Heart right ventricle (tissue), 16 donors: ENCODE results near the gene IL6ST. TPM values are rescaled to one million over a fixed set of nuclear protein-coding genes. Genes with fewer than 3 reads are reported as not detected.

ENCODE experiments used
- ATAC-seq, 8 donors: fragments of 200-7000 bp; cut with Tn5 transposase; one replicate each; pipeline ENCODE4 v1.9.1; 2020; ENCODE audit warnings: mild to moderate bottlenecking in 8 of 8, moderate library complexity in 8 of 8, moderate number of reproducible peaks in 1 of 8
- DNase-seq, 2 donors: peaks; one replicate each; pipeline ENCODE4 v3.0.0-alpha.2; 2020
- H3K27ac ChIP-seq, 10 donors: fragments of 200-600 bp; sonication (generic) in 2 of 10; one replicate each; pipeline versions ENCODE4 v1.5.0 to v1.8.0; 2020 to 2022; ENCODE audit warnings: mild to moderate bottlenecking in 3 of 10
- H3K27me3 ChIP-seq, 7 donors: fragments of 200-600 bp; one replicate each; pipeline ENCODE4 v1.8.0; 2021 to 2022; ENCODE audit warnings: mild to moderate bottlenecking in 2 of 7
- H3K36me3 ChIP-seq, 9 donors: fragments of 200-600 bp; sonication (generic) in 1 of 9; one replicate each; pipeline versions ENCODE4 v1.5.0 to v1.8.0; 2020 to 2022; ENCODE audit warnings: mild to moderate bottlenecking in 2 of 9
- H3K4me1 ChIP-seq, 9 donors: fragments of 200-600 bp; sonication (generic) in 1 of 9; one replicate each; pipeline versions ENCODE4 v1.5.0 to v1.8.0; 2020 to 2022; ENCODE audit warnings: mild to moderate bottlenecking in 4 of 9
- H3K4me3 ChIP-seq, 10 donors: fragments of 200-600 bp; sonication (generic) in 2 of 10; one replicate each; pipeline versions ENCODE4 v1.5.0 to v1.8.0; 2020 to 2022; ENCODE audit warnings: mild to moderate bottlenecking in 7 of 10, moderate library complexity in 2 of 10
- H3K9me3 ChIP-seq, 11 donors: fragments of 200-600 bp in 10 of 11; sonication (generic) in 2 of 11; one replicate each; pipeline versions ENCODE4 v1.5.0 to v1.8.0; 2013 to 2022; ENCODE audit warnings: mild to moderate bottlenecking in 2 of 11, control low read depth in 1 of 11, moderate library complexity in 1 of 11
- WGBS, 2 donors: extraction: QIAGEN DNeasy Blood & Tissue Kit; methylation state at CpG; one replicate each; pipeline ENCODE4 v1.1.7; 2013; ENCODE audit warnings: inconsistent platforms in 1 of 2; 5-methylcytosine and 5-hydroxymethylcytosine counted together
- intact Hi-C, 10 donors: fragments of 100-400 bp; cut with DNase I; formaldehyde crosslinking; loops; one replicate each; pipeline versions ENCODE4 v1.11.1 to v1.14.2; 2022
- polyA plus RNA-seq, 2 donors: library from polyadenylated mRNA; stranded (reverse); fragments of 200-250 nt; gene quantifications; one replicate each; pipeline ENCODE4 v1.2.3, GENCODE V29; 2013
- total RNA-seq, 10 donors: library from RNA; stranded (reverse); fragmentation: NEBNext Ultra II Directional in 3 of 10; extraction: Animal tissue kit (Norgen Biotek cat#: 25700) in 3 of 10; gene quantifications; one replicate each; pipeline versions ENCODE4 v1.2.1 to v1.2.4, GENCODE V29; 2021 to 2023
- TF ChIP-seq, protein P1 (sequence below), 9 donors: fragments of 200-600 bp; sonication (generic) in 2 of 9; IDR thresholded peaks; one replicate each; pipeline versions ENCODE4 v1.5.0 to v1.8.0; 2021 to 2022; ENCODE audit warnings: antibody characterized with exemption in 9 of 9, mild to moderate bottlenecking in 5 of 9, moderate library complexity in 1 of 9
- donor health status: Arrhythmogenic right ventricular cardiomyopathy.
- donor health status: ischemic (EF 13 %, LVEDD 7.1; RV severe dilation, severe dysfunction).
- donor health status: healthy with polysubstance abuse.
- donor health status: DM: no; HTN: yes; CAD: no.
- donor health status: DM: no; HTN: no; CAD: no.
- donor health status: ischemic (EF 25% LVEDD 6.9; RV normal size, moderate dysfunction).
- donor health status: ischemic (EF 25% LVEDD 5.7; RV mildly dilated, moderate dysfunction).
- donor health status: healthy.
- donor health status: DM: yes; HTN: yes; CAD: no.
- donor health status: Ischemic cardiomyopathy.
- donor health status: ischemic (EF 35%, LVEDD 5.7; RV mildly dilated, moderate dysfunction).
- donor health status: nonischemic (EF 11% LVEDD 7.7; RV severe dilation, severe dysfunction).
- donor health status: DM: yes; HTN: yes; CAD: no.
- donor health status: PGD.
- donor health status: ischemic (EF 29% LVEDD 5.4; RV normal size, mild dysfunction).
- donor health status: nonischemic (EF 23%, LVEDD 6.1; RV moderate dilation, normal function).

Gene IL6ST
- total and polyA plus RNA-seq, 12 donors = 23.7 to 190 (median 134) TPM

DNA sequence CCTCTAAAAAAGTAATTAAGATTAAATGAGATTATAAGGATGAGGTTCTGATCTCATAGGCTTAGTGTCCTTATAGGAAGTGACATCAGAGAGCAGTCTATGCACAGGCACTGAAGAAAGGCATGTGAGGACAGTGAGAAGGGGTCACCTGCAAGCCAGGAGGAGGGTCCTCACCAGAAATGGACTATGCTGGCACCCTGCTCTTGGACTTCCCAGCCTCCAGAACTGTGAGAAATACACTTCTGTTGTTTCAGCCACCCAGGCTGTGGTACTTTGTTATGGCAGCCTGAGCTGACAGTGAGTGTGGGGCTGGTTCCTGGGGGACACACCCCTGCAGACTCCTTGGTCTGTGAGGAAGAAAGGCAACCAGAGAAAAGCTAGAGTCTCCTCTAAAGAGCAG is 34.7 kb upstream of the IL6ST start:
- H3K4me3 ChIP-seq = no peak overlapping the region
- TF ChIP-seq, protein P1, sequence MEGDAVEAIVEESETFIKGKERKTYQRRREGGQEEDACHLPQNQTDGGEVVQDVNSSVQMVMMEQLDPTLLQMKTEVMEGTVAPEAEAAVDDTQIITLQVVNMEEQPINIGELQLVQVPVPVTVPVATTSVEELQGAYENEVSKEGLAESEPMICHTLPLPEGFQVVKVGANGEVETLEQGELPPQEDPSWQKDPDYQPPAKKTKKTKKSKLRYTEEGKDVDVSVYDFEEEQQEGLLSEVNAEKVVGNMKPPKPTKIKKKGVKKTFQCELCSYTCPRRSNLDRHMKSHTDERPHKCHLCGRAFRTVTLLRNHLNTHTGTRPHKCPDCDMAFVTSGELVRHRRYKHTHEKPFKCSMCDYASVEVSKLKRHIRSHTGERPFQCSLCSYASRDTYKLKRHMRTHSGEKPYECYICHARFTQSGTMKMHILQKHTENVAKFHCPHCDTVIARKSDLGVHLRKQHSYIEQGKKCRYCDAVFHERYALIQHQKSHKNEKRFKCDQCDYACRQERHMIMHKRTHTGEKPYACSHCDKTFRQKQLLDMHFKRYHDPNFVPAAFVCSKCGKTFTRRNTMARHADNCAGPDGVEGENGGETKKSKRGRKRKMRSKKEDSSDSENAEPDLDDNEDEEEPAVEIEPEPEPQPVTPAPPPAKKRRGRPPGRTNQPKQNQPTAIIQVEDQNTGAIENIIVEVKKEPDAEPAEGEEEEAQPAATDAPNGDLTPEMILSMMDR (IDR thresholded peaks at IDR 0.05) = no peak
- H3K36me3 ChIP-seq = no peaks in the 10 kb centered on the region
- H3K27ac ChIP-seq = no peak overlapping the region
- no peaks in the 10 kb centered on the region for H3K27me3 ChIP-seq
- no peak for DNase-seq
- intact Hi-C loops = no loop called here
- no peaks in the 10 kb centered on the region for H3K9me3 ChIP-seq
- ATAC-seq = no peak
- H3K4me1 ChIP-seq = peaks cover 0 to 11% (median 0%) of the 10 kb centered on the region in 9 donors

DNA sequence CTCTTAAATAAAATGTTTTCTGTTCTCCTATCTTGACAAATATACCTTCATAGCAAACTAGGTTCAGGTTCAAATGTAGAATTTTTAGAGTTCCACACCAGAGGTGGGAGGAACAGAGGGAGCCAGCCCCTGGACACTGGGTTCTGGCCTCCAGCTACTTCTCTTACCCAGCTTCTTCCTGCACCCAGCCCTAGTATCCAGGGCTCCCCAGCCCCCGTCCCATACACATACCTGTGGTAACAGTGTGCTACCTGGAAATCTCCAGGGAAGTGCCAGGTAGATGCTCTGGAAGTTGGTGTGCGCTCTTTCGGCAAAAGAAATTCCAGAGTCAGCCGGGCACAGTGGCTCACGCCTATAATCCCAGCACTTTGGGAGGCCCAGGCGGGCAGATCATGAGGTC is 33.9 kb upstream of the IL6ST start:
- H3K4me3 ChIP-seq = no peak overlapping the region
- DNase-seq (no peak), ATAC-seq (no peak)
- no peaks in the 10 kb centered on the region for H3K36me3 ChIP-seq
- no peak overlapping the region for H3K27ac ChIP-seq
- intact Hi-C loops = no loop called here
- H3K27me3 ChIP-seq = no peaks in the 10 kb centered on the region
- TF ChIP-seq, protein P1 (IDR thresholded peaks at IDR 0.05) = no peak
- no peaks in the 10 kb centered on the region for H3K9me3 ChIP-seq
- H3K4me1 ChIP-seq = peaks cover 0 to 11% (median 0%) of the 10 kb centered on the region in 9 donors
- 96 to 97% methylated on average over 6 of the region's 6 CpGs for WGBS, 2 donors

DNA sequence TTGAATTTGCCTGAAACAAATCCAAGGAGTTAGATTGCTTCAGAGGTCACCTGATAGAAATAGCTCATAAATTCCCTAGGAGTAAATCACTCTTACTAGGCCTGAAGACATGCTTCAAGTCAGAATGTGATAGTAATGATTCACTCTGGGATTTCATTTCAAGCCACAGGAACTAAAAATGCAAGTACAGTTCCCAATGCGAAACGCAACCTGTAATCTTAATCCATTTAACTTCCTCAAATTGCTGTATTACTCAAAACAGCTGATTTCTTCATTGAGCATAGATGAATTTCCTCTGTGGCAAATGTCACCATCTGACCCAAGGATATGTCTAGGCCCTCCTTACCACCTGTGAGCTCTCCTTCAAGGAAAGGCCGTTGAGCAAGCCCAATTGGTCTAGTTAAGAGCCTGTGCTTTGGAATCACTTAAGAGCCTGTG is 32.1 kb upstream of the IL6ST start:
- Histone ChIP-seq H3K4me1 (peaks cover 0 to 11% (median 0%) of the 10 kb centered on the region in 9 donors), H3K27me3 (no peaks in the 10 kb centered on the region), H3K4me3 (no peak overlapping the region), H3K9me3 (no peaks in the 10 kb centered on the region), H3K27ac (no peak overlapping the region), H3K36me3 (no peaks in the 10 kb centered on the region)
- intact Hi-C loops = no loop called here
- WGBS, 2 donors = 67 to 74% methylated on average over 3 of the region's 3 CpGs
- TF ChIP-seq, protein P1 (IDR thresholded peaks at IDR 0.05) = no peak
- ATAC-seq (no peak), DNase-seq (no peak)

DNA sequence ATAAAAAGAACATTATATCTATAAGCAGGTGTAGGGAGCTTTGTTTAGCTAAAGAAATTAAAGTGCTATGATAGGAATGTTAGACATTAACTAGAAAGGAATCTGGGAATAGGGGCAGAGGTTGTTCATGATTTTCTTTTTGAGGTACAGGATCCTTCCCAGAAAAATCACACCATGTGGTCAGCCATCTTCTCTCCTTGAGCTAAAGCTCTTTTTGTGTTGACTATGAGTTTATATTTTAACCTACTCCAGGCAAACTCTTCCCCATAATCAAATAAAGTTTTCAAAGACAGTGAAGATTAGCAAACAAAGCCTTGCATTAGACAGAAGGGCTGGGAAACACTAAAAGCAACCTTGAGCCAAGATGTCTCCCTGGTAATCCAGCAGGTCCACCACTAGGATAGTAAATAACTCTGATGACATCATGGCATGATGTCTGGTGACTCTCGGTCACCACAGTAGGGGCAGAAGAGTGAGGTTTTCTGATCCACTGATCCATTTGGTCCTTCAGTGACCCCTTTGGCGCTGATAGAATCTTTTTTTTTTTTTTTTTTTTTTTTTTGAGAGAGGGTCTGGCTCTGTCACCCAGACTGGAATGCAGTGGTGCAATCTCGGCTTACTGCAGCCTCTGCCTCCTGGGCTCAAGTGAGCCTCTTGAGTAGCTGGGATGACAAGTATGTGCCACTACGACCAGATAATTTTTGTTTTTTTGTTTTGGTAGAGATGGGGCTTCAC is 30.6 kb upstream of the IL6ST start:
- peaks cover 0 to 11% (median 0%) of the 10 kb centered on the region in 9 donors for H3K4me1 ChIP-seq
- TF ChIP-seq, protein P1 (IDR thresholded peaks at IDR 0.05) = no peak
- WGBS, 2 donors = 83 to 94% methylated on average over 4 of the region's 4 CpGs
- no peak for DNase-seq
- no peaks in the 10 kb centered on the region for H3K27me3 ChIP-seq
- intact Hi-C loops = no loop called here
- H3K36me3 ChIP-seq = no peaks in the 10 kb centered on the region
- no peaks in the 10 kb centered on the region for H3K9me3 ChIP-seq
- ATAC-seq = no peak
- H3K4me3 ChIP-seq = no peak overlapping the region
- H3K27ac ChIP-seq = no peak overlapping the region
